Hypothalamus (tissue), 51 donors: Measurements from ENCODE around the gene IGF2BP1.
A peak's percentile ranks its signal among the peaks of the same experiment; 100 is the strongest.
"Not testable (repeated sequence)": the region's sequence is repeated elsewhere in the genome, so short reads cannot be mapped to it uniquely, and the experiment has no call there.

ENCODE experiments used
- DNase-seq, 51 donors: peaks; one replicate each; lab custom pipeline; 2025; lab: John Stamatoyannopoulos, UW

Gene IGF2BP1

GRCh38 chr17:49016775-49017463, 19.7 kb downstream of the IGF2BP1 start:
- DNase-seq: peak in 9 of 51 donors; percentile 1 to 29 (median 10)

GRCh38 chr17:49018116-49018612, 21.0 kb downstream of the IGF2BP1 start:
- DNase-seq: no peak

DNA sequence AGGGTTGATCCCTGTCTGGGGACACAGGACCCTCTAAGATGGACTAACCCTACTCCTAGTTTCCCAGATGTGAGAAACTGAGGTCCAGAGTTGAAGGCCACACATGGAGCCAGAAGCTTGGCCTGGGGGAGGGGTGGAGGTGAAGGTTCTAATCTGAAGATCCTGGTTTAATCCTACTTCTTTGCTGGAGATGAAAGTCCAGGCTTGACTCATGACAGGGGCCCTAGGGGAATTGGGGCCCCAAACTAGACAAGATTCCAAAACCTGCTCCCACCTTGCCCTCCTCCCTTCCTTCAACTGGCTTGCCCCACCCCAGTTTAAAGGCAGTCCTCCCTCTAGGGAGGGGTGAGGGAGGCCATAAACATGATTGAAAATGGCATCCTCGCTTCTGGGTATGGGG, 21.6 kb downstream of the IGF2BP1 start:
- no peak for DNase-seq

DNA sequence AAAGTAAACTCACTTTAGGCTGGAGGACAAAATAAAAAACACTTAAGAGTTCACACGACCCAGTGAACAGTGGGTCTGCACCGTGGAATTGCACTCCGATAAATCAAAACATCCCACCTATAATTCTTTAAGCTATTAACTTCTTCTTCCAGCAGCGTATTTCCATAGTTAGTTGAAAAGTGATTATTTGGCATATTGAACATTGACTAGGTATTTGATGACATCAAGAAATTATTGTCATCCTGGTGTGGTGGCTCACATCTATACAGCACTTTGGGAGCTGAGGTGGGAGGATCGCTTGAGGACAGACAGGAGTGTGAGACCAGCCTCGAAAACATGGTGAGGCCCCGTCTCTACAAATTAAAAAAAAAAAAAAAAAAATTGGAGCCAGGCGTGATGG, 23.4 kb downstream of the IGF2BP1 start:
- DNase-seq: no peak

DNA sequence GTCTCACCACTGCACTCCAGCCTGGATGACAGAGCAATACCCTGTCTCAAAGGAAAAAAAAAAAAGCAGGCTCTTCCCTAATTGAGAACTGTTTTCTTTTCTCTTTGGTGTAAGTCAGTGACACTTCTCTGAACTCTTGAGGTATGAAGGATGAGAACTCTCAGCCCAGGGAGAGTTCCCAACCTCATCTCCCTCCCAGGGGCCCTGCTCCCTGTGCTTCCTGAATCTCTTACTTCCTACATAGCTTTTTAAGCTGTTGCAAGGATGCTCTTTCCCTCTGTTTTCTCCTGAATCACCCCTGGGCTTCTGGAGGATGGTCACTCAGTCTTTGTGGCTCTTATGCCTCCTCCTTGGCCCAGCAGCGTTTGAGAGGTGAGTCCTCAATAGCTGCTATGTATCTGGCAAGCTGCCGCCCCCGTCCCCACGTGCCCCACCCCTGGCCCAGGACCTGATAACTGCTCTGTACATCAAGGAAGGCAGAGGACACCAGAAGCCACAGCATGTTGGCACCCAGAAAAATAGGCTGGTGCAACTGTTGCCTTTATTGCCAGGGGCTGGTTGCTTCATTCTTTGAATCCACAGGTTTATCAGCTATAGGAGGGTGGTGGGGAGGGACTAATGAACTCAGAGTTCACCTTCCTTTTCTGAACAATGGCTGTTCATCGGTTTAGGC, 24.0 kb downstream of the IGF2BP1 start:
- no peak for DNase-seq

DNA sequence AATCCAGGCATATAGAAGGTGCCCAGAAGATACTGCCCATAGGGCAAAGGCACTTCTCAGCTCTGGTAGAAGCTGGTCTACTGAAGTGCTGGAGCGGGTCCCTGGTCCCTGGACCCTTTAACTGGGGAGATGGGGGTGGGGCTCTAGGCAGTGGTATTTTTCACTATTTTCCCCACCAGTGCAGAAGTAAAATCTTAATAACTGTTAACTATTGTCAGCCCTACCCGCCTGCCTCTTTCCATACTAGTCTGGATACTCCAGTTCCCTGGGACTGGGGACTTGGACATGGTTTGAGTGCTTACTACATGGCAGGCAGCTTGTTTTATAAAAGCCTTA, 24.6 kb downstream of the IGF2BP1 start:
- DNase-seq: no peak

GRCh38 chr17:49022391-49022941, 25.3 kb downstream of the IGF2BP1 start:
- DNase-seq: no peak

GRCh38 chr17:49024523-49024922, 27.3 kb downstream of the IGF2BP1 start:
- DNase-seq: no peak

GRCh38 chr17:49026447-49026846, 29.3 kb downstream of the IGF2BP1 start:
- not testable (repeated sequence) for DNase-seq

GRCh38 chr17:49028271-49028670, 31.1 kb downstream of the IGF2BP1 start:
- no peak for DNase-seq

DNA sequence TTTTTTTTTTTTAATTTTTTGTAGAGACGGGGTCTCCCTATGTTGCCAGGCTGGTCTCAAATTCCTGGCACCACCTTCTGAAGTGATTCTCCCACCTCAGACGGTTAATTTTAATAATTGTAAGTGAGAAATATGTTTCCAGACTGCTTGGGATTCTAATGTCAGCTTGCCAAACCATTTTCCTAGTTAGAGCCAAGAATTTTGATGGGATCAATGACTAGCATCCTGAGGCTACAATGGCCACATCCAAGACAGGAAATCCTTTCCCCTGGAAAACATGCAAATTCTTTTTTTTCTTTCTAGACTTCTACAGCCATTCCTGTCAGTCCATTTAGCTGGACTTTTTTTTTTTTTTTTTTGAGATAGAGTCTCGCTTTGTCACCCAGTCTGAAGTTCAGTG, 32.6 kb downstream of the IGF2BP1 start:
- no peak for DNase-seq

GRCh38 chr17:49031965-49032928, 35.1 kb downstream of the IGF2BP1 start:
- peak in 20 of 51 donors; percentile 4 to 64 (median 29) for DNase-seq

DNA sequence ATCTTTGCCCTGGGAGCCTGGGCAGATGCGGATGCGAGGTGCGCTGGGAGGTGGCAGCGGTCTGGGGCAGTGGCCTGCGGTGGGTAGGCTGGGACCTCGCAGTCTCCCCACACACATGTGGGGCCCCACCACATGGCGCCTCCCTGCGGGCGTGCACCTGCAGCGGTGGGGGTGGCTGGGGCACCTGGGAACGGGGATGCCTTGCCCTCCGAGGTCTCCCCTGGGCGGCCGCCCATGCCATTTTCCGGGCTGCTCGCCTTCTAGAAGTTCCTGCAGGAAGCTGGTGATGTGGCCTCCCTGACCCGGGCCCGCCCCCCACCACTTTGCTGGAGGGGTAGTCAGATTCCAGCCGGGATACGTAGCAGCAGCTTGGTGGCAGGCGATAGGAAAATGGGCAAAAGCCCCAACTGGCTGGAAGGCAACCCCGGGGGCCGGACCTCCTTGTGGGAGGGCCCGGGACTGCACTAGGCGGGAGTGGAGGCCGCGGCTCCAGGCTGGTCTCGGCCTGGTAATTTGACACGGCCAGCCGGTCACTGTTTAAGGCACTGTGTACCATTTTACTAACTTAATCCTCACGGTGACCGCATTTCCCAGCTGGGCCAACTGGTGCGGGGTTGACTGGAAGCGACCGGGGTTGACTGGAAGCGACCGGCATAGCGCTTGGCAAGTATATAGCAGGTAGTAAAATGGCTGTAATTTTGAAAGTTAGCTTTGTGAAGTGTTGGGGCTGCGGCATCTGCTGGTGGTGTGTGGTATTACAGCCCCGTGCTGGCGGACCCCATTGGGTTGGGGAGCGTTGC, 38.5 kb downstream of the IGF2BP1 start:
- DNase-seq: peak in 5 of 51 donors; percentile 1 to 10 (median 6)

GRCh38 chr17:49036270-49036626, 39.1 kb downstream of the IGF2BP1 start:
- DNase-seq: no peak

DNA sequence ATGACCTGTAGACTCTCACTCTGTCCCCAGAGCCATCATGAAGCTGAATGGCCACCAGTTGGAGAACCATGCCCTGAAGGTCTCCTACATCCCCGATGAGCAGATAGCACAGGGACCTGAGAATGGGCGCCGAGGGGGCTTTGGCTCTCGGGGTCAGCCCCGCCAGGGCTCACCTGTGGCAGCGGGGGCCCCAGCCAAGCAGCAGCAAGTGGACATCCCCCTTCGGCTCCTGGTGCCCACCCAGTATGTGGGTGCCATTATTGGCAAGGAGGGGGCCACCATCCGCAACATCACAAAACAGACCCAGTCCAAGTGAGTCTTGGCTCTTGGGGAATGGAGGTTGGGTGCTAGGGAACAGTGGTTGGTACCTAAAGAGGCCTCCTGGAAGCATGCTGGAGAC, 41.0 kb downstream of the IGF2BP1 start:
- DNase-seq: no peak

DNA sequence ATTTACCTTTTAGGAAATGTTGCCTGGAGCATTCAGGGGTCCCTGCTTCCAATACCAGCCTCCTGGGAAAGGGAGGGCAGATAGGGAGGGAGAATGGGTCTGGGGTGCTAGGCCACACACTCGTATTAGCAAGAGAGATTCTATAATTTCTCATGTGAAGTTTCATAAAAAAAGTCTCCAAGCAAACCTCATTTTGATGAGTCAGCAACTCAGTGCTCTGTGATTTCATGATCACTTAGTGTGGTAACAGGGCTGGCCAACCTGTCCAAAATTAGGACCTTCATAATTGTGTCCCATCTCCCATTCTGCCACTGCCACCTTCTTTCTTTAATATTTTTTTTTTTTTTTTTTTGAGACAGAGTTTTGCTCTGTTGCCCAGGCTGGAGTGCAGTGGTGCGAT, 41.4 kb downstream of the IGF2BP1 start:
- DNase-seq: no peak

DNA sequence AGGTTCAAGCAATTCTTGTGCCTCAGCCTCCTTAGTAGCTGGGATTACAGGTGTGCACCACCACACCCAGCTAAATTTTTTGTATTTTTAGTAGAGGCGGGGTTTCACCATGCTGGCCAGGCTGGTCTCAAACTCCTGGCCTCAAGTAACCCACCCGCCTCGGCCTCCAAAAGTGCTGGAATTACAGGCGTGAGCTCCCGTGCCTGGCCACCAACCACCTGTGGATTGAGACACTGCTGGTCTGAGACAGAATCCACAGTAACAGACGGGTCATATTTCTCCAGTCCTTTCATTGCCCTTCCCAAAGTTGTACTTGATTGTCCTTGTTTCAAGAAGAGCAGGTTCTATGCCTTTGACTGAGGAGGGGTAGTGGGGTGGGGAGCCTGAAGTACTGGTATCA, 42.3 kb downstream of the IGF2BP1 start:
- not testable (repeated sequence) for DNase-seq

DNA sequence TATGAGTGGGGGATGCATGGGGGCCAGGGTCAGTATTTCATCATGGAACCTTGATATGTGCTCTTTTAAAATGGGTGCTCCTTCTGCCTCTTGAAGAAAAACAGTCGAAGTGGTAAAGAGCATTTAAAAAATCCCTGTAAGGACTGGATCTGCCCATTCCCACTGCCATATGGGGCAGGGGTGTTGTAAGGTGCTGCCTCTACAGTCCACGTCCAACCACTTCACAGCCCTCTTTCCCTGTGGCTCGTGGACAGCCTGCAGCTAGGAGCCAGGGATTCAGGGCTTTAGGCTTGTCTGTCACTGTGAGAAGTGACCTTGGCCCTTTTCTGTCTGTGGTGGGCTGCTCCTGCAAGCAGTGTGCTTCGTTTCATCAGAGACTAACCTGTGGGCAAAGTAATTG, 44.3 kb downstream of the IGF2BP1 start:
- no peak for DNase-seq

DNA sequence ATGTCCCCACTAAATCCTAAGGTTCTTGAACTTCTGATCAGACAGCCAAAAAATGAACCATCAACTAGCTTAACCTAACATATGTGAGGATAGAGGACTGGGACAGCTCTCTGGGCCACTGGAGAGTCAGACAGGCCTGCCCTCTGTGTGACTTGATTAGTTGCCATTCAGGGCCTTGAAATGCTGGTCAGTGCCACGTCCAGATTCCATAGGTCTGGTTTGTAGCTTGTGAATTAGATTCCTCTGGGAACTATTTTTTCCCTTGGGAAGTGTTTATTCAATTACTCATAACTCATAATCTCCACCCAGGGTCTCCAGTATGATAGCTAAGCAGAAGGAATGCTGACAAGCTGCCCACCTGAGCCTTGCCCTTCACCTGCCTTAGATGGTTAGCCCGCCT, 48.2 kb downstream of the IGF2BP1 start:
- no peak for DNase-seq

DNA sequence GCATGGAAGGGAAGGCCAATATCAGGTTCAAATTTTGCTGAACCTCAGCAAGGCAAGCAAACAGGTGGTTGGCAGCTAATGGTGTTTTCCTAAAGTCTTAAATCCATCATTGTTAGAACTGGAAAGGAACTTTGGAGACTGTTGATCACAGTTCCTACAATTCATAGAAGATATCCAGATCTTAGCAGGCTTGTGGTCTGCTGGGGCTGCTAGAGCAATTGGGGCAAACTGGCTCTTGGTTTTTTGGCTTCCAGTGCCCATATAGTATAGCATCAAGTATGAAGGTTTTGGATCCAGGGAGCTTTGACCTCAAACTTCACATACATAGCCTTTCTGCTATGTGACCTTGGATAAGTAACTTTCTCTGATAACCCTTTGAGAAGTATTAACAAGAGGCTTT, 49.7 kb downstream of the IGF2BP1 start:
- DNase-seq: no peak
